Measurements from ENCODE around the gene ARSB. TPM values are rescaled to one million over a fixed set of nuclear protein-coding genes. Genes with fewer than 3 reads are reported as not detected.
"Not testable (repeated sequence)": the region's sequence is repeated elsewhere in the genome, so short reads cannot be mapped to it uniquely, and the experiment has no call there.

ARSB gene
- total RNA-seq, 1 experiment from 2014 or later, result 11.4 TPM

GRCh38 chr5:78855026-78855425, 130.1 kb downstream of the ARSB start:
- Histone ChIP-seq H2AK5ac (ENCODE audit: insufficient read length, low read length) (no peak overlapping the region), H4K5ac (ENCODE audit: insufficient read length, low read depth, low read length) (no peak overlapping the region), H4K91ac (ENCODE audit: insufficient read length, low read depth, low read length) (no peak overlapping the region), H3K4me1 (ENCODE audit: insufficient read depth, low read length) (no peaks in the 10 kb centered on the region), H3K23ac (ENCODE audit: insufficient read length, low read depth, low read length) (no peak overlapping the region), H4K8ac (replicated peaks; ENCODE audit: insufficient read length, low read depth, low read length) (no peak overlapping the region), H2BK20ac (ENCODE audit: low read depth, low read length, poor library complexity, severe bottlenecking) (no peak overlapping the region), H3K23me2 (ENCODE audit: insufficient read length, low read depth, low read length, poor library complexity, severe bottlenecking) (no peaks in the 10 kb centered on the region), H2BK12ac (ENCODE audit: insufficient read length, low read depth, low read length) (no peak overlapping the region), H3K4ac (ENCODE audit: low read depth, low read length) (no peak overlapping the region), H3K18ac (ENCODE audit: insufficient read length, low read depth, low read length) (no peak overlapping the region), H2BK15ac (ENCODE audit: low read depth, low read length) (no peak overlapping the region), H3K9me3 (ENCODE audit: control insufficient read depth, low read depth, low read length) (peaks cover 13% of the 10 kb centered on the region), H3K14ac (ENCODE audit: insufficient read depth, low read length) (no peak overlapping the region), H3K9ac (ENCODE audit: extremely low read depth, insufficient read length, low read length) (no peak overlapping the region), H3T11ph (ENCODE audit: low read length) (no peak overlapping the region), H3K4me2 (ENCODE audit: insufficient read depth, insufficient read length, low read length) (no peak overlapping the region), H3K79me2 (ENCODE audit: insufficient read depth, low read length) (no peaks in the 10 kb centered on the region), H3K79me1 (ENCODE audit: insufficient read depth, low read depth, low read length, poor library complexity, severe bottlenecking) (no peaks in the 10 kb centered on the region), H2AFZ (ENCODE audit: low read length) (no peak overlapping the region), H3K27me3 (ENCODE audit: insufficient read depth, low read length) (no peaks in the 10 kb centered on the region), H3K27ac (ENCODE audit: insufficient read length, low read depth, low read length) (no peak overlapping the region), H3K56ac (ENCODE audit: insufficient read length, low read depth, low read length) (no peak overlapping the region), H4K20me1 (ENCODE audit: control insufficient read depth, insufficient read depth, insufficient read length) (no peaks in the 10 kb centered on the region), H2BK5ac (ENCODE audit: insufficient read length, low read length) (no peak overlapping the region), H2BK120ac (ENCODE audit: low read depth, low read length, poor library complexity, severe bottlenecking) (no peak overlapping the region)
- TF ChIP-seq CTCF (conservative IDR thresholded peaks at IDR 0.05), result no peak
- H3K27ac Mint-ChIP-seq, result no peak overlapping the region
- H3K27me3 Mint-ChIP-seq (ENCODE audit: low read depth), result peaks cover 4% of the 10 kb centered on the region; the same call in 1 of the 2 replicates
- no peaks in the 10 kb centered on the region for H3K4me1 Mint-ChIP-seq
- peaks cover 18 to 24% (median 18%) of the 10 kb centered on the region in 3 experiments for H3K36me3 Mint-ChIP-seq (ENCODE audit: insufficient read depth in 1 of 3, low read depth in 3 of 3)
- no CpG with 5 or more reads among the region's 2 CpGs for WGBS (ENCODE audit: extremely low coverage, insufficient read length, low lambda C conversion rate)
- H3K4me3 Mint-ChIP-seq, result no peak overlapping the region
- no peak for DNase-seq
- peaks cover 36 to 44% of the 10 kb centered on the region in 2 experiments for H3K9me3 Mint-ChIP-seq

DNA sequence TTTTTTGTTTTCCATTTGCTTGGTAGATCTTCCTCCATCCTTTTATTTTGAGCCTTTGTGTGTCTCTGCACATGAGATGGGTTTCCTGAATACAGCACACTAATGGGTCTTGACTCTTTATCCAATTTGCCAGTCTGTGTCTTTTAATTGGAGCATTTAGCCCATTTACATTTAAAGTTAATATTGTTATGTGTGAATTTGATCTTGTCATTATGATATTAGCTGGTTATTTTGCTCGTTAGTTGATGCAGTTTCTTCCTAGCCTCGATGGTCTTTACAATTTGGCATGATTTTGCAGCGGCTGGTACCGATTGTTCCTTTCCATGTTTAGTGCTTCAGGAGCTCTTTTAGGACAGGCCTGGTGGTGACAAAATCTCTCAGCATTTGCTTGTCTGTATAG, 133.2 kb downstream of the ARSB start:
- H3K9me3 ChIP-seq (ENCODE audit: control insufficient read depth, low read depth, low read length), result peaks cover 13% of the 10 kb centered on the region
- H3K4ac ChIP-seq (ENCODE audit: low read depth, low read length); H3K23ac ChIP-seq (ENCODE audit: insufficient read length, low read depth, low read length); H4K5ac ChIP-seq (ENCODE audit: insufficient read length, low read depth, low read length); H3K79me1 ChIP-seq (ENCODE audit: insufficient read depth, low read depth, low read length, poor library complexity, severe bottlenecking); H3K23me2 ChIP-seq (ENCODE audit: insufficient read length, low read depth, low read length, poor library complexity, severe bottlenecking); H2AK5ac ChIP-seq (ENCODE audit: insufficient read length, low read length); H2BK12ac ChIP-seq (ENCODE audit: insufficient read length, low read depth, low read length); H3K56ac ChIP-seq (ENCODE audit: insufficient read length, low read depth, low read length); H4K8ac ChIP-seq (replicated peaks; ENCODE audit: insufficient read length, low read depth, low read length); H3K4me3 Mint-ChIP-seq; H3K27me3 ChIP-seq (ENCODE audit: insufficient read depth, low read length); H3K79me2 ChIP-seq (ENCODE audit: insufficient read depth, low read length); H3K18ac ChIP-seq (ENCODE audit: insufficient read length, low read depth, low read length); H2BK5ac ChIP-seq (ENCODE audit: insufficient read length, low read length); H4K20me1 ChIP-seq (ENCODE audit: control insufficient read depth, insufficient read depth, insufficient read length); H2BK20ac ChIP-seq (ENCODE audit: low read depth, low read length, poor library complexity, severe bottlenecking); H3K27me3 Mint-ChIP-seq (ENCODE audit: low read depth); H2AFZ ChIP-seq (ENCODE audit: low read length); H3K4me2 ChIP-seq (ENCODE audit: insufficient read depth, insufficient read length, low read length); H3K4me1 Mint-ChIP-seq; H3K27ac ChIP-seq (ENCODE audit: insufficient read length, low read depth, low read length); DNase-seq; H3T11ph ChIP-seq (ENCODE audit: low read length); H3K27ac Mint-ChIP-seq; H2BK15ac ChIP-seq (ENCODE audit: low read depth, low read length); H3K4me1 ChIP-seq (ENCODE audit: insufficient read depth, low read length); H3K14ac ChIP-seq (ENCODE audit: insufficient read depth, low read length); H3K9ac ChIP-seq (ENCODE audit: extremely low read depth, insufficient read length, low read length); H4K91ac ChIP-seq (ENCODE audit: insufficient read length, low read depth, low read length); H2BK120ac ChIP-seq (ENCODE audit: low read depth, low read length, poor library complexity, severe bottlenecking): not testable (repeated sequence)
- peaks cover 13 to 24% (median 18%) of the 10 kb centered on the region in 3 experiments for H3K36me3 Mint-ChIP-seq (ENCODE audit: insufficient read depth in 1 of 3, low read depth in 3 of 3)
- WGBS (ENCODE audit: extremely low coverage, insufficient read length, low lambda C conversion rate), result no CpG with 5 or more reads among the region's 4 CpGs
- peaks cover 44% of the 10 kb centered on the region in 2 experiments for H3K9me3 Mint-ChIP-seq

Data from H9 (cell line).